Measurements from ENCODE around the gene C1orf105.

Gene C1orf105

DNA sequence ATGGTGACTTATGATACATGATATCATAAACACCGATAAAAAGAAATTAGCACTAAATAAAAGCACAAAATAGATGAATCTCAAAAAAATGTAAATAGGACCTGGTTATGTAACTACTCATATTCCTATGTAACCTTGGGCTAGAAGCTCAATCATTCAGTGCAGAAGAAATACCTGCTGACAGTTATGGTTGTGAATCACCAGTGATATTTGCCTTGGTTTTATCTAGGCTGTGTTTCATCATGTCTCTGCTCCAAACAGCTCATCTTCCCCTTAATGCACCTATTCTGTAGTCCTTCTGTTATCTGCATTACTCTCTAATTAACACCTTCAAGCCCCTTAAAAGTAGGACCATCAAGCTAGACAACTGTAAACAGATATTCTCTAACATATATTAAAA, 39.7 kb downstream of the C1orf105 start:
- ChIA-PET POLR2A (interaction anchor here (0.6 kb wide), 1 partner anchor 400 kb away, joined by 3 read pairs; no protein-coding TSS in a partner anchor), CTCF (interaction anchor here (1.1 to 1.2 kb wide), 2 partner anchors 10 to 16 kb away, joined by 4 read pairs; partner anchors contain the start of gene PIGC)
- TF ChIP-seq, protein P1, sequence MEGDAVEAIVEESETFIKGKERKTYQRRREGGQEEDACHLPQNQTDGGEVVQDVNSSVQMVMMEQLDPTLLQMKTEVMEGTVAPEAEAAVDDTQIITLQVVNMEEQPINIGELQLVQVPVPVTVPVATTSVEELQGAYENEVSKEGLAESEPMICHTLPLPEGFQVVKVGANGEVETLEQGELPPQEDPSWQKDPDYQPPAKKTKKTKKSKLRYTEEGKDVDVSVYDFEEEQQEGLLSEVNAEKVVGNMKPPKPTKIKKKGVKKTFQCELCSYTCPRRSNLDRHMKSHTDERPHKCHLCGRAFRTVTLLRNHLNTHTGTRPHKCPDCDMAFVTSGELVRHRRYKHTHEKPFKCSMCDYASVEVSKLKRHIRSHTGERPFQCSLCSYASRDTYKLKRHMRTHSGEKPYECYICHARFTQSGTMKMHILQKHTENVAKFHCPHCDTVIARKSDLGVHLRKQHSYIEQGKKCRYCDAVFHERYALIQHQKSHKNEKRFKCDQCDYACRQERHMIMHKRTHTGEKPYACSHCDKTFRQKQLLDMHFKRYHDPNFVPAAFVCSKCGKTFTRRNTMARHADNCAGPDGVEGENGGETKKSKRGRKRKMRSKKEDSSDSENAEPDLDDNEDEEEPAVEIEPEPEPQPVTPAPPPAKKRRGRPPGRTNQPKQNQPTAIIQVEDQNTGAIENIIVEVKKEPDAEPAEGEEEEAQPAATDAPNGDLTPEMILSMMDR (IDR thresholded peaks at IDR 0.05; ENCODE audit: insufficient read depth, low read length, missing control alignments), result no peak
- no peak overlapping the region for H3K4me3 ChIP-seq (ENCODE audit: low read depth, low read length)
- no peak for DNase-seq (ENCODE audit: low read depth, low spot score)

DNA sequence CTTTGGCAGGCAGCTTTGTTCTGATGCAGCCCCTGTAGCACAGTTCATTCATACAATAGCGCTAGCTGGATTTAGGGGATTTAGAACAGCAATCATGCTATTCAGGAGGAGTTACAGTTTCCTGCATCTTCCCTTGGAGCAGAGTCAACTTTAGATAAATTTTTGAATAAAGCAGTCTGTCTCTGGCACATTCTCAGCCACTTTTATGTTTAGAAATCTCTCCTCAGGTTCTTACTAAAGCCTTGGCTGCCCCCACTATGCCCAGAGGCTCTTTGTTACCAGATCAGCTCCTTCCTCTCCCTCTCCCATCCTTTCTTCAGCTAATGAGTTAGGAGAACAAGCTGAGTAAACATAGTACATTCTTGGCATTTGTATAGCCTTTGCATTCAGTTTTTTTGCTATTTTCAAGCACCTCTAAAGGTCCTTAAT, 40.4 kb downstream of the C1orf105 start:
- POLR2A ChIA-PET, result no interaction called here
- no peak overlapping the region for H3K4me3 ChIP-seq (ENCODE audit: low read depth, low read length)
- CTCF ChIA-PET, result interaction anchor here (1.1 to 1.2 kb wide), 2 partner anchors 10 to 16 kb away, joined by 4 read pairs; partner anchors contain the start of gene PIGC
- TF ChIP-seq, protein P1 (IDR thresholded peaks at IDR 0.05; ENCODE audit: insufficient read depth, low read length, missing control alignments), result no peak
- no peak for DNase-seq (ENCODE audit: low read depth, low spot score)

DNA sequence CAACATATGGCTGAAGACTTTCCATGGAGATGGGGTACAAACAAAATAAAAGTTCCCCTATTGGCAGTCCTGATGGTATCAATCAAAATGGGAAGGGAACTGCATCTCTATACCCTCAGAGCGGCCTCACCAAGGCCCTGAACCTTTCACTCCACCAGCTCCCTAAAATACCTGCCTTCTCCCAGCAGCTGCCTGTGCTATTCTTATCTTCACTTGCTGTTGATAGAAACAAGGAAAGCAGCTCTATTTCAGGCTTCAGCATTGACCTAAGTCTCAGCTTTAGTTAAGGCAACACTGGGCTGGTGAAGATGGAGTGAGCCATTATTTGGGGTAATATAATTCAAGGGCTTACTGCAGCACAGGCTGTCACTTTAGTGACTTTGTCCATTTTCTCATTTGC, 45.1 kb downstream of the C1orf105 start:
- POLR2A ChIA-PET, result no interaction called here

DNA sequence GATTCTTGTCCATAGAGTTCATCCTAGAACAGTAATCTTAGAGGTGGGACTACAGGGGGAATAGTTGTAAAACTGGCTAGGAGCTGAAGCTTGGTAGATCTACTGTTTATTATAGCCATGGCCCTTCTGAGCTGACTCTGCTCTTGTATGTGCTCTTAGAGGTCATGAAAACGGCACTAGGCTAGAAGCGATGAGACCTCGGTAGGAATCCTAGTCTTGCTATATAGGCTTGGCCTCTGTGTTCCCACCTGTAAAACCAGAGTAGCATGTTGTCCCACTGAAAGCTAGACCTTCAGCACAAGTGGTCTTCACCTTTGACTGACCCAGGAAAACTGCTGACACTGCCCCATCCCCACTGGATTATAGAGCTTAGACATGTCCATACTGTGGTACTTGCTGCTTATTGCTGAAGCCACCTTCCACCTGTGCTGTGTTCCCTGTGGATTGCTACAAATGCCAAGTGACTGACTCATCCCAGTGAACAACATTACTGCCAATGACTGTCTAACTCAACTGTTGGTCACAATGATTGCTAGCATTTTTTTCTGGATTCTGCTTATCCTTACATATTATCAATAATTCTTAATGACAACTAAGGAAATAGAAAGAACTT, 46.4 kb downstream of the C1orf105 start:
- ChIA-PET CTCF (interaction anchor here (1.2 to 4.4 kb wide), 2 partner anchors 9 to 15 kb away, joined by 3 to 22 read pairs; no protein-coding TSS in a partner anchor), POLR2A (no interaction called here)
- DNase-seq (ENCODE audit: low read depth, low spot score), result no peak
- H3K4me3 ChIP-seq (ENCODE audit: low read depth, low read length), result no peak overlapping the region
- TF ChIP-seq, protein P1 (IDR thresholded peaks at IDR 0.05; ENCODE audit: insufficient read depth, low read length, missing control alignments), result no peak

More for the DNA sequence above, 45.1 kb downstream of the C1orf105 start:
- TF ChIP-seq, protein P1 (IDR thresholded peaks at IDR 0.05; ENCODE audit: insufficient read depth, low read length, missing control alignments), result no peak
- no peak for DNase-seq (ENCODE audit: low read depth, low spot score)
- no peak overlapping the region for H3K4me3 ChIP-seq (ENCODE audit: low read depth, low read length)
- CTCF ChIA-PET, result interaction anchor here (4.4 kb wide), 1 partner anchor 14 kb away, joined by 22 read pairs; no protein-coding TSS in a partner anchor

DNA sequence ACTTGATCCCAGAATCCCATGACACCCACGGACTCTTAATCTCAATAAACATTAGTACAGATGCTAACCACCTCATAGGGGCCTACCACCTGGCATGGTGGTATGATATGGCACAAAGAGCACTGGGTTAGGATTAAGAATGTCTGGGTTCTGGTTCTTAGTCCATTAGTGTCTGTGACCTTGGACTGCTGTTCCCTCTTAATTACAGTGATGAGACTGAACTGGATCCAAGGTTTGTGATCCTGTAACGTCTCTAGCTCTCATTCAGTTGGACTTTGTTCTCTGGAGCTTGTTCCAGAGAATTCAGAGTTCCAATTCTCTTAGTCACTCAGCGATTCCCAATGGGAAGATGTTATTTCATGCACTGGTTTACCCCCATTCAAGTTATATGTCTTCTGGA, 47.0 kb downstream of the C1orf105 start:
- TF ChIP-seq, protein P1 (IDR thresholded peaks at IDR 0.05; ENCODE audit: insufficient read depth, low read length, missing control alignments), result no peak
- no peak overlapping the region for H3K4me3 ChIP-seq (ENCODE audit: low read depth, low read length)
- POLR2A ChIA-PET, result no interaction called here
- DNase-seq (ENCODE audit: low read depth, low spot score), result no peak
- CTCF ChIA-PET, result interaction anchor here (1.2 to 4.4 kb wide), 2 partner anchors 10 to 16 kb away, joined by 3 to 22 read pairs; no protein-coding TSS in a partner anchor

DNA sequence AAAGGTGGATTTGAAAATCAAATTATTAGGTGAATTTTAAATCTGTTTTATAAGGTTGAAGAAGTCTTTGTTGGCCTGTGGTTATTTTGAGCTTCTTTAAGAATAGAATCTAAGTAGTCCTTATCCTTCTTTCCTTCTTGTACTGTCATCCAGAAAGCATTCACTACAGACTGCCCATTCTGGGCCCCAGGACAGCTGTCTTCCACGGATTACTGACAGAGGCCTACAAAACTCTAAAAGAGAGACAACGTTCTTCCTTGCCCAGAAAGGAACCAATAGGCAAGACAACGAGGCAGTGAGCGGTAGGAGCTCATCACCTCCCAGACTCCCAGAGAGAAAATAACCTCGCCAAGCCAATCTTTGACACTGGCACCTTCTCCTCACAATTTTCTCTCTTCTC, 47.8 kb downstream of the C1orf105 start:
- TF ChIP-seq, protein P1 (IDR thresholded peaks at IDR 0.05; ENCODE audit: insufficient read depth, low read length, missing control alignments), result no peak
- no peak overlapping the region for H3K4me3 ChIP-seq (ENCODE audit: low read depth, low read length)
- no peak for DNase-seq (ENCODE audit: low read depth, low spot score)
- CTCF ChIA-PET, result interaction anchor here (4.4 kb wide), 1 partner anchor 17 kb away, joined by 22 read pairs; no protein-coding TSS in a partner anchor
- POLR2A ChIA-PET, result no interaction called here

Measured in AG04449 (cell line).